DND-41 (cell line): ENCODE data around the gene MCC.

Source experiments
- ATAC-seq: fragments of 200-7000 bp; cut with Tn5 transposase; 3 replicates; pipeline ENCODE4 v1.9.1; 2021; ENCODE audit warnings: low read depth; ENCODE audit not compliant: insufficient read depth
- DNase-seq: peaks from one replicate; pipeline ENCODE4 v3.0.0-alpha.2; 2020
- H2AFZ ChIP-seq: 2 replicates; pipeline ENCODE4 v1.6.0; 2012; ENCODE audit warnings: low read depth, low read length
- H3K27ac ChIP-seq: 2 replicates; pipeline ENCODE4 v1.5.1; 2012; ENCODE audit warnings: low read length, inconsistent platforms
- H3K27me3 ChIP-seq: fragments of 200-600 bp; sonication (generic); 2 replicates; pipeline ENCODE4 v1.6.0; 2012; ENCODE audit warnings: low read length, mild to moderate bottlenecking, inconsistent platforms; ENCODE audit not compliant: insufficient read depth, poor library complexity
- H3K36me3 ChIP-seq: 2 replicates; pipeline ENCODE4 v1.5.1; 2012; ENCODE audit warnings: low read length, inconsistent platforms; ENCODE audit not compliant: insufficient read depth
- H3K4me1 ChIP-seq: 2 replicates; pipeline ENCODE4 v1.5.1; 2012; ENCODE audit warnings: mild to moderate bottlenecking, low read length; ENCODE audit not compliant: insufficient read depth
- H3K4me2 ChIP-seq: 2 replicates; pipeline ENCODE4 v1.6.0; 2012; ENCODE audit warnings: mild to moderate bottlenecking, moderate library complexity, low read length, inconsistent platforms; ENCODE audit not compliant: insufficient read depth
- H3K4me3 ChIP-seq, 2 experiments: fragments of 200-600 bp in 1 of 2; shearing (Covaris generic) in 1 of 2; 2 replicates each; pipeline ENCODE4 v1.5.1; 2012 to 2016; ENCODE audit warnings: inconsistent platforms in 2 of 2, low read length in 2 of 2, mild to moderate bottlenecking in 2 of 2, low read depth in 1 of 2, moderate library complexity in 1 of 2
- H3K79me2 ChIP-seq: 2 replicates; pipeline ENCODE4 v1.6.0; 2012; ENCODE audit warnings: low read length, inconsistent platforms; ENCODE audit not compliant: insufficient read depth
- H3K9ac ChIP-seq: 2 replicates; pipeline ENCODE4 v1.6.0; 2012; ENCODE audit warnings: low read depth, mild to moderate bottlenecking, inconsistent platforms, low read length, moderate library complexity
- H3K9me3 ChIP-seq: 2 replicates; pipeline ENCODE4 v1.5.1; 2012; ENCODE audit warnings: low read length, moderate library complexity, mild to moderate bottlenecking, inconsistent platforms; ENCODE audit not compliant: insufficient read depth, severe bottlenecking
- H4K20me1 ChIP-seq: 2 replicates; pipeline ENCODE4 v1.6.0; 2012; ENCODE audit warnings: low read length; ENCODE audit not compliant: insufficient read depth
- CTCF ChIP-seq: IDR thresholded peaks from 2 replicates; pipeline ENCODE4 v1.5.1; 2012; ENCODE audit warnings: borderline replicate concordance, low read length, moderate library complexity, mild to moderate bottlenecking; ENCODE audit not compliant: poor library complexity, severe bottlenecking; ENCODE audit errors: extremely low read depth
- EZH2 ChIP-seq: IDR thresholded peaks from 3 replicates; pipeline ENCODE4 v1.6.1; 2012; ENCODE audit warnings: borderline replicate concordance, low read depth, mild to moderate bottlenecking, moderate library complexity, low read length, inconsistent platforms; ENCODE audit not compliant: severe bottlenecking

Gene MCC

DNA sequence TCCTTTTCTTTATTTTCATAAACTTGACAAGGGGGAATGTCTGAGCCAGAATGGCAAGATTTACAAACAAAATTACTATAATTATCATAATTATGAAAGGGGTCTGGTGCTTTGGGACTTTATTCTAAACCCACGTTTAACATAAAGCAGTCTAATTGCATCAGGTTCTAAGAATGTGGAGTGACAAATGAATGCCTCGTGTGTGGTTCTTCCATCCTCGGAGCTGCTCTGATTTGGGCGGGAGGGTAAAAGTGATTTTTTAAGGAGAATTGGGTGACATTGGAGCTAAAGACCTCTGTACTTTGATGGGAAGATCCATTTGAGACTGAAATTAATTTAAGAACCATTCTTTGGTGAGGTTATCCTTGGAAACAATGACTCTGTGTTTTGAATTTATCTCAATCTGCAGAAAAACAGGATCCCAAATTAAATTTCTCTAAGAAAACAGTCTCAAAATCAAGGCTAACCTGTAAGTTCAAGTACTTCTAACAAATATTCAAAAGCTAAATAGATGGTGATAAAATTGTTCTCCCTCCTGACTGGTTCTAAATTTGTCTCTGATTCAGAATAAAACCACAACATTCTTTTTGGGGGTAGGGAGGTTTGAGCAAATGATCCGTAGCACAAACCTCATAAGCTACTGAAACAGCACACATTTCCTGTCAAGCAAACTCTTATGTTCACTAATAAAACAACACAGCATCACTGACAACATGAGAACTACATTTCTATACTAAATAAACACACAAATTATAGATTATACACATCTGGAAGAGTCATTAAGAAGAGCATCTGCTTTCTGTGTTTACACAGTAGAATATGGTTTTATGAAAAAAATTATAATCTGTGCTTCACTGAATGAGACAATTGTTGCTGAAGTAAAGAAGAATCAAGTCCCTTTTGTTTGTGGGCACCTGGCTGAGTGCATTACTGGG, 426.1 kb downstream of the MCC start:
- H2AFZ ChIP-seq, result no peak overlapping the region
- no peaks in the 10 kb centered on the region for H3K36me3 ChIP-seq
- H3K4me3 ChIP-seq, result no peak overlapping the region
- ATAC-seq, result peak; percentile 72
- H3K4me2 ChIP-seq, result no peak overlapping the region; the same call in 1 of the 2 replicates
- TF ChIP-seq EZH2 (no peak), CTCF (no peak)
- H3K79me2 ChIP-seq, result no peaks in the 10 kb centered on the region
- H3K27me3 ChIP-seq, result no peaks in the 10 kb centered on the region
- H3K4me1 ChIP-seq, result peaks cover 24% of the 10 kb centered on the region
- no peak overlapping the region for H3K9ac ChIP-seq
- H4K20me1 ChIP-seq, result no peaks in the 10 kb centered on the region
- no peak for DNase-seq
- H3K9me3 ChIP-seq, result no peaks in the 10 kb centered on the region
- H3K27ac ChIP-seq, result peak overlapping the region; percentile 19

DNA sequence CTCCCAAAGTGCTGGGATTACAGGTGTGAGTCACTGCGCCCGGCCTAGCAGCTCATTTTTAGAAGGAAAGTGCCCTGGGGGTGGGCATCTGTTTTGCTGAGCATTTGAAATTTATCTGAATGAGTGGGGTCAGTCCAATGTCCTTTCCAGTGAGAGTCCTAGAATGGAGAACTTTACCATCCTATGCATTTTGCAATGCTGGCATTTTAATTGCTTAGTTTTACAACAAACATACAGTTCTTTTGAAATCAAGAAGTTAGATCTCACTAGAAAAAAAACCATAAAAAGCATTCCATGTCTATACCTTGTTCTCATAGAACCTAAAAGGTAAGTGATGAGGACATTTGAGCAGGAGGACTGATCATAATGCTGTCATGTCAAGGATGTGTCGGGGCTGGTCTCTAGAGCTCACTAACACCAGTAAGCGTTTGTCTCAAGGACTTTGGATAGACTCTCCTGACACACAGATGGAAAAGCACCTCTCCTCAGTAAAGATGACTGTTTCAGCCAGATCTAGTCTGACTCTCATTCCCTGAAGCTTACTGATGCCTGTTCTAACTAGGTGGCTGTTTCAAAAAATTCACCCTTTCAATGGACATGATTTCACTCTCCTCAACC, 427.7 kb downstream of the MCC start:
- H3K27ac ChIP-seq, result no peak overlapping the region
- peaks cover 24% of the 10 kb centered on the region for H3K4me1 ChIP-seq
- H3K36me3 ChIP-seq, result no peaks in the 10 kb centered on the region
- no peak for ATAC-seq
- H3K4me3 ChIP-seq, result no peak overlapping the region
- no peaks in the 10 kb centered on the region for H3K27me3 ChIP-seq
- no peak overlapping the region for H3K9ac ChIP-seq
- H2AFZ ChIP-seq, result no peak overlapping the region
- TF ChIP-seq EZH2, result no peak
- TF ChIP-seq CTCF, result no peak
- DNase-seq, result no peak
- no peaks in the 10 kb centered on the region for H3K79me2 ChIP-seq
- H3K9me3 ChIP-seq, result no peaks in the 10 kb centered on the region
- no peaks in the 10 kb centered on the region for H4K20me1 ChIP-seq
- no peak overlapping the region for H3K4me2 ChIP-seq

DNA sequence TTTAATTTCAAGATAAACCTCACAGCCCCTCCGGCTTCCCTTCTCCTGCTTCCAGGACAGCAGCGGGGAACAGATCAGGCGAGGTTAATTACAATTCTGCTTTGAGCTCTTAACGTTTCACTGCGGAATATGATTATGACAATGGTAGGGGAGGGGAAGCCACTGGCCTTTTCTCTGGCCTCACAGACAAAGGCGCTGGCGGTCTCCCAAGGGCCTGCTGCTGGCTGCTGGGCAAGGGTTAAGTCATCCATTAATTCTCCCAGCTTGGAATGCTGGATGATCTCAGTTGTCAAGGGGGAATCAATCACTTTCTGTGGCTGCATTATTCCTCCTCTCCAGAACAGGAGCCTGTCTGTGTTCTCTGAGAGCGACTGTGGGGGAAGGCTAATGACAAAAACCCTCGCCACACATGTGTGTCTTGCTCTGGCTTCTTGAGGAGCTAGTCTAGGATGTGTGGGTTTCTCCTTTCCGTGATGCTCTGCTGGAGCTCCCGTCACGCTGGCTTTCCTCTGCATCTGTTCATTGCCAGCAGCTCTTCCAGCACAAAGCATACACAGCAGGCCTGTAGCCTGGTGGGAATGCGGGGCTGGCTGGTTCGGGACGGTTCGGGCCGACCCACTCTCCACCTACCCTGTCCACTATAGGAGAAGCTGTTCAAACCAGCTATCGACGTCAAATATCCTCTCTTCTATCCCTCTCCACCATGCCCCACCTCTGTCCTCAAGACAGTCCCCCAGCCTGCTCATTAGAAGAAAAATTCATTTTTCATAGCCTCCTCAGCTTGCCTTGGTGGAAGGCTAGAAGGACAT, 428.8 kb downstream of the MCC start:
- H3K27ac ChIP-seq, result no peak overlapping the region
- TF ChIP-seq EZH2 (no peak), CTCF (no peak)
- DNase-seq, result no peak
- H3K36me3 ChIP-seq, result no peaks in the 10 kb centered on the region
- no peaks in the 10 kb centered on the region for H3K79me2 ChIP-seq
- no peaks in the 10 kb centered on the region for H4K20me1 ChIP-seq
- no peak overlapping the region for H3K4me2 ChIP-seq
- H3K4me3 ChIP-seq, result no peak overlapping the region
- H3K9me3 ChIP-seq, result no peaks in the 10 kb centered on the region
- no peaks in the 10 kb centered on the region for H3K27me3 ChIP-seq
- peaks cover 24% of the 10 kb centered on the region for H3K4me1 ChIP-seq
- ATAC-seq, result no peak
- no peak overlapping the region for H2AFZ ChIP-seq
- H3K9ac ChIP-seq, result no peak overlapping the region
